GM12891 (cell line): ENCODE results near the gene RRP36.

ENCODE experiments used
- DNase-seq: peaks from one replicate; pipeline ENCODE4 v3.0.0; 2011; ENCODE audit warnings: low spot score; ENCODE audit not compliant: insufficient read length
- FAIRE-seq: peaks from 2 replicates; lab custom pipeline; 2011; peaks lifted over from hg19 to GRCh38; lab: Jason Lieb, UNC
- PAX5 ChIP-seq: IDR thresholded peaks from 2 replicates; pipeline ENCODE4 v1.6.1; 2011; ENCODE audit warnings: low read length, moderate library complexity, mild to moderate bottlenecking; ENCODE audit not compliant: insufficient read depth, severe bottlenecking
- POLR2A ChIP-seq: IDR thresholded peaks from 2 replicates; pipeline ENCODE4 v1.6.1; 2011; ENCODE audit warnings: low read depth, low read length, control low read depth
- POLR2AphosphoS5 ChIP-seq: IDR thresholded peaks from 2 replicates; pipeline ENCODE4 v1.6.1; 2011; ENCODE audit warnings: low read depth, low read length, control low read depth
- POU2F2 ChIP-seq: IDR thresholded peaks from 2 replicates; pipeline ENCODE4 v1.6.1; 2011; ENCODE audit warnings: low read depth, mild to moderate bottlenecking, control low read depth, low read length, moderate library complexity
- SPI1 ChIP-seq: IDR thresholded peaks from 2 replicates; pipeline ENCODE4 v1.6.1; 2011; ENCODE audit warnings: low read depth, low read length, control low read depth
- TAF1 ChIP-seq: IDR thresholded peaks from 2 replicates; pipeline ENCODE4 v1.6.1; 2011; ENCODE audit warnings: low read depth, low read length, control low read depth

The RRP36 gene

GRCh38 chr6:43076464-43077332, 55.3 kb downstream of the RRP36 start:
- DNase-seq (no peak), FAIRE-seq (no peak)
- TF ChIP-seq TAF1 (no peak), POLR2AphosphoS5 (no peak), POLR2A (no peak), POU2F2 (no peak), PAX5 (no peak), SPI1 (no peak)

- DNase-seq (no peak), FAIRE-seq (no peak)
- TF ChIP-seq PAX5: no peak
- TF ChIP-seq POLR2A: no peak
- no peak for TF ChIP-seq TAF1
- TF ChIP-seq POLR2AphosphoS5: no peak
- TF ChIP-seq POU2F2: no peak
- TF ChIP-seq SPI1: no peak
Observed at GRCh38 chr6:43077333-43077809, 55.9 kb downstream of the RRP36 start.

DNA sequence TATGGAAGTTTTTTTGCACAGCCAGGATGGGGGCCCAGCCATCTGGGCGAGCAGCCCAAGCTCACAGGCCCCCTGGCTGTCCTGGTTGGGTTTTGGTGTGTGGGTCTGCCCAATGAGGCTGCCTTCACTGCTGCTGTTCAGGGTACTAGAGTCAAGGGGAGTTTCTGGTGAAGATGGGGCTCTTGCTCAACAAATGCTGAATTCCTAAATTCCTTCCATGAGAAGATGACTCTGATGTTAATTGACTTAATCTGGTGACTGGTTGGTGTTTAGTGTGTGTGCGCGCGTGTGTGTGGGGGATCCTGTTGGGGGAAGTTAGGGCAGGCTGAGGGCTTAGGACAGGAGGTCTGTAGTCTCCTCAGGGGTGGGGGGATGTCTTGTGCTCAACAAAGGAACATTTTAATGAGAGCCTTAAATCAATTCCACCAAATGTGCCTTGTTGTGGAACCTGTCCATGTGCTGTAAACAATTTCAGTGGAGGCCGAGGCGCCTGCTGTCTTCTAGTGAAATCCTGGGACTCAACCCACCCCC, 56.6 kb downstream of the RRP36 start:
- no peak for DNase-seq
- no peak for FAIRE-seq
- no peak for TF ChIP-seq POLR2A

- no peak for TF ChIP-seq SPI1
- no peak for TF ChIP-seq POLR2AphosphoS5
- no peak for TF ChIP-seq POU2F2
- no peak for TF ChIP-seq TAF1
- TF ChIP-seq POLR2A: no peak
- TF ChIP-seq PAX5: no peak
- FAIRE-seq (no peak), DNase-seq (no peak)
Observed at GRCh38 chr6:43078691-43079090, 57.3 kb downstream of the RRP36 start.
